IMR-90 (cell line): ENCODE data around the gene GABRB2. TPM values are rescaled to one million over a fixed set of nuclear protein-coding genes. Genes with fewer than 3 reads are reported as not detected.

Source experiments
- ATAC-seq: fragments of 200-7000 bp; cut with Tn5 transposase; 2 replicates; pipeline ENCODE4 v1.9.1; 2020; ENCODE audit warnings: low read depth, mild to moderate bottlenecking, moderate library complexity
- BruUV-seq: library from RNA; stranded (reverse); fragments of 400-500 nt; replicated peaks from 2 replicates; lab custom pipeline; 2021; lab: Mats Ljungman, UMichigan
- CTCF ChIA-PET: fragments of 300-600 bp; formaldehyde crosslinking; extraction: SDS; loops from one replicate; lab custom pipeline; 2021; ENCODE audit warnings: antibody characterized with exemption; lab: Yijun Ruan, JAX
- POLR2A ChIA-PET: fragments of 300-600 bp; sonication (Branson Sonifier 250); formaldehyde crosslinking; loops from one replicate; lab custom pipeline; 2022; ENCODE audit warnings: antibody characterized with exemption; ENCODE audit not compliant: unreplicated experiment; lab: Charles Lee
- DNase-seq: peaks from one replicate; pipeline ENCODE4 v3.0.0; 2013
- H2AFZ ChIP-seq: replicated peaks from 2 replicates; pipeline ENCODE3; 2013; ENCODE audit warnings: low read length, mild to moderate bottlenecking; ENCODE audit not compliant: poor library complexity
- H2AK5ac ChIP-seq: 2 replicates; pipeline ENCODE4 v1.6.1; 2013; ENCODE audit warnings: low read depth, low read length, inconsistent platforms
- H2AK9ac ChIP-seq: replicated peaks from 2 replicates; pipeline ENCODE3; 2013; ENCODE audit warnings: mild to moderate bottlenecking, low read depth, low read length, moderate library complexity; ENCODE audit not compliant: poor library complexity
- H2BK120ac ChIP-seq: 2 replicates; pipeline ENCODE4 v1.6.1; 2013; ENCODE audit warnings: low read depth, low read length, inconsistent platforms
- H2BK15ac ChIP-seq: 3 replicates; pipeline ENCODE4 v1.6.1; 2013; ENCODE audit warnings: low read depth, low read length, inconsistent platforms
- H2BK20ac ChIP-seq: 2 replicates; pipeline ENCODE4 v1.6.1; 2013; ENCODE audit warnings: low read depth, mild to moderate bottlenecking, inconsistent platforms, low read length, moderate library complexity
- H2BK5ac ChIP-seq: 2 replicates; pipeline ENCODE4 v1.6.1; 2013; ENCODE audit warnings: mild to moderate bottlenecking, low read depth, low read length, inconsistent platforms; ENCODE audit not compliant: poor library complexity, severe bottlenecking
- H3K14ac ChIP-seq: replicated peaks from 2 replicates; pipeline ENCODE4 v1.6.1; 2013; ENCODE audit warnings: low read depth, low read length, inconsistent platforms
- H3K18ac ChIP-seq: 2 replicates; pipeline ENCODE4 v1.6.1; 2013; ENCODE audit warnings: low read depth, low read length, control low read depth
- H3K23ac ChIP-seq: 2 replicates; pipeline ENCODE4 v1.6.1; 2013; ENCODE audit warnings: low read depth, low read length, inconsistent platforms
- H3K27ac ChIP-seq: 2 replicates; pipeline ENCODE4 v1.5.1; 2013; ENCODE audit warnings: mild to moderate bottlenecking, control low read depth, low read length; ENCODE audit not compliant: insufficient read depth
- H3K27me3 ChIP-seq: 2 replicates; pipeline ENCODE4 v1.6.1; 2013; ENCODE audit warnings: low read length; ENCODE audit not compliant: control insufficient read depth, insufficient read depth
- H3K36me3 ChIP-seq: 2 replicates; pipeline ENCODE4 v1.6.1; 2013; ENCODE audit warnings: low read length, mixed read lengths; ENCODE audit not compliant: control insufficient read depth, insufficient read depth
- H3K4ac ChIP-seq: 2 replicates; pipeline ENCODE4 v1.6.1; 2013; ENCODE audit warnings: low read depth, low read length, inconsistent platforms
- H3K4me1 ChIP-seq: 2 replicates; pipeline ENCODE4 v1.6.1; 2013; ENCODE audit warnings: low read length, mixed read lengths; ENCODE audit not compliant: control insufficient read depth, insufficient read depth
- H3K4me2 ChIP-seq: 2 replicates; pipeline ENCODE4 v1.6.1; 2013; ENCODE audit warnings: low read depth, mild to moderate bottlenecking, control low read depth, low read length, moderate library complexity
- H3K4me3 ChIP-seq: 2 replicates; pipeline ENCODE4 v1.5.1; 2013; ENCODE audit warnings: low read depth, mild to moderate bottlenecking, control low read depth, low read length, moderate library complexity; ENCODE audit not compliant: insufficient read depth
- H3K56ac ChIP-seq: 2 replicates; pipeline ENCODE4 v1.6.1; 2013; ENCODE audit warnings: low read length, inconsistent platforms; ENCODE audit not compliant: insufficient read depth; ENCODE audit errors: extremely low read depth
- H3K79me1 ChIP-seq, 2 experiments: 2 replicates each; pipeline ENCODE4 v1.6.1; 2013; ENCODE audit warnings: low read length in 2 of 2, inconsistent platforms in 1 of 2, low read depth in 1 of 2
- H3K9ac ChIP-seq: 2 replicates; pipeline ENCODE4 v1.6.1; 2013; ENCODE audit warnings: low read depth, low read length, control low read depth
- H3K9me1 ChIP-seq: 2 replicates; pipeline ENCODE4 v1.6.1; 2013; ENCODE audit warnings: low read length, inconsistent platforms; ENCODE audit not compliant: insufficient read depth
- H3K9me3 ChIP-seq: 2 replicates; pipeline ENCODE4 v1.6.1; 2013; ENCODE audit warnings: low read length; ENCODE audit not compliant: control insufficient read depth, insufficient read depth
- H4K20me1 ChIP-seq: 2 replicates; pipeline ENCODE4 v1.6.1; 2013; ENCODE audit warnings: low read length, inconsistent platforms; ENCODE audit not compliant: insufficient read depth
- H4K5ac ChIP-seq: 2 replicates; pipeline ENCODE4 v1.6.1; 2013; ENCODE audit warnings: mild to moderate bottlenecking, low read depth, low read length, control low read depth
- H4K8ac ChIP-seq, 2 experiments: 2 replicates each; pipeline ENCODE4 v1.6.1; 2013; ENCODE audit warnings: low read depth in 2 of 2, low read length in 2 of 2, control low read depth in 1 of 2, inconsistent platforms in 1 of 2
- H4K91ac ChIP-seq: 2 replicates; pipeline ENCODE4 v1.6.1; 2013; ENCODE audit warnings: low read depth, low read length, inconsistent platforms; ENCODE audit not compliant: insufficient read depth
- BHLHE40 ChIP-seq: fragments of 150-350 bp; IDR thresholded peaks from 2 replicates; pipeline ENCODE4 v1.6.1; 2016; ENCODE audit warnings: mild to moderate bottlenecking, low read depth, low read length
- CEBPB ChIP-seq: IDR thresholded peaks from 2 replicates; pipeline ENCODE4 v1.6.1; 2012; ENCODE audit warnings: low read depth, low read length, improper control_type of control experiment
- CHD1 ChIP-seq: IDR thresholded peaks from 2 replicates; pipeline ENCODE4 v1.6.1; 2012; ENCODE audit warnings: low read depth, low read length, improper control_type of control experiment
- CTCF ChIP-seq: conservative IDR thresholded peaks from 2 replicates; pipeline ENCODE4 v1.5.1; 2012; ENCODE audit warnings: mild to moderate bottlenecking, low read depth, low read length, improper control_type of control experiment
- ELK1 ChIP-seq: fragments of 150-350 bp; IDR thresholded peaks from 2 replicates; pipeline ENCODE4 v1.6.1; 2016; ENCODE audit warnings: low read depth, mild to moderate bottlenecking, low read length, moderate library complexity, borderline replicate concordance
- FOS ChIP-seq: fragments of 150-350 bp; IDR thresholded peaks from 2 replicates; pipeline ENCODE4 v1.6.1; 2016; ENCODE audit warnings: low read depth, low read length
- MAFK ChIP-seq: IDR thresholded peaks from 2 replicates; pipeline ENCODE4 v1.6.1; 2012; ENCODE audit warnings: low read depth, low read length, improper control_type of control experiment
- MAZ ChIP-seq: IDR thresholded peaks from 2 replicates; pipeline ENCODE4 v1.6.1; 2012; ENCODE audit warnings: low read depth, mild to moderate bottlenecking, low read length, improper control_type of control experiment, moderate library complexity, borderline replicate concordance
- MXI1 ChIP-seq: IDR thresholded peaks from 2 replicates; pipeline ENCODE4 v1.6.1; 2012; ENCODE audit warnings: low read depth, mild to moderate bottlenecking, low read length, moderate library complexity, borderline replicate concordance
- NFE2L2 ChIP-seq: fragments of 150-350 bp; IDR thresholded peaks from 2 replicates; pipeline ENCODE4 v1.6.1; 2016; ENCODE audit warnings: low read depth, mild to moderate bottlenecking, low read length
- POLR2A ChIP-seq: IDR thresholded peaks from 2 replicates; pipeline ENCODE4 v1.6.1; 2012; ENCODE audit warnings: mild to moderate bottlenecking, low read depth, low read length
- RAD21 ChIP-seq: IDR thresholded peaks from 2 replicates; pipeline ENCODE4 v1.6.1; 2012; ENCODE audit warnings: low read length, improper control_type of control experiment
- RCOR1 ChIP-seq: IDR thresholded peaks from 2 replicates; pipeline ENCODE4 v1.6.1; 2012; ENCODE audit warnings: mild to moderate bottlenecking, low read length, improper control_type of control experiment; ENCODE audit not compliant: insufficient replicate concordance
- RFX5 ChIP-seq: IDR thresholded peaks from 2 replicates; pipeline ENCODE4 v1.8.0; 2012; ENCODE audit warnings: low read depth, mild to moderate bottlenecking, low read length, moderate library complexity
- SMC3 ChIP-seq: fragments of 150-350 bp; IDR thresholded peaks from 2 replicates; pipeline ENCODE4 v1.6.1; 2016; ENCODE audit warnings: low read depth, mild to moderate bottlenecking, antibody characterized with exemption, low read length, moderate library complexity
- USF2 ChIP-seq: fragments of 150-350 bp; IDR thresholded peaks from 2 replicates; pipeline ENCODE4 v1.6.1; 2017; ENCODE audit warnings: mild to moderate bottlenecking, antibody characterized with exemption, low read length, low read depth
- WGBS, 2 experiments: methylation state at CpG; one replicate each; pipeline versions ENCODE4 v1.1.5 to v1.1.7; 2013; ENCODE audit warnings: missing lambda C conversion rate in 2 of 2; ENCODE audit not compliant: insufficient read length in 1 of 2; ENCODE audit errors: extremely low coverage in 2 of 2; 5-methylcytosine and 5-hydroxymethylcytosine counted together
- dilution Hi-C: fragments of 300-500 bp; cut with HindIII; formaldehyde crosslinking; loops from one replicate; pipeline ENCODE4 v1.14.3; 2018; ENCODE audit warnings: low sequenced_read_pairs; ENCODE audit not compliant: unreplicated experiment
- in situ Hi-C: fragments of 300-500 bp; cut with MboI; formaldehyde crosslinking; loops from 3 replicates; pipeline ENCODE4 v1.14.3; 2019; ENCODE audit warnings: low sequenced_read_pairs, inconsistent platforms, mixed read lengths
- intact Hi-C: fragments of 100-400 bp; cut with micrococcal nuclease; formaldehyde crosslinking; loops from 2 replicates; pipeline ENCODE4 v1.10.0; 2022
- polyA plus RNA-seq, 3 experiments: library from polyadenylated mRNA; depleted of rRNA; stranded (reverse); fragments of >200 nt; gene quantifications; 2 replicates each; pipeline ENCODE4 v1.2.3, GENCODE V29; 2012; ENCODE audit warnings: low replicate concordance in 1 of 3
- total RNA-seq: library from RNA; depleted of rRNA; stranded (reverse); fragments of >200 nt; gene quantifications from 2 replicates; pipeline ENCODE4 v1.2.3, GENCODE V29; 2012

Gene GABRB2
- total and polyA plus RNA-seq, 2 of the 4 experiments (the other 2 are of a cell fraction): not detected

- TF ChIP-seq NFE2L2: no peak
- TF ChIP-seq BHLHE40: no peak
- no peak for TF ChIP-seq RCOR1
- no peak for TF ChIP-seq MXI1
- no peak for TF ChIP-seq FOS
- TF ChIP-seq USF2: no peak
- TF ChIP-seq MAZ: no peak
- no peak for TF ChIP-seq RFX5
- no peak for TF ChIP-seq SMC3
- TF ChIP-seq CEBPB: no peak
- no peak for TF ChIP-seq POLR2A
- no peak for TF ChIP-seq CHD1
- no peak for TF ChIP-seq MAFK
- no peak for TF ChIP-seq RAD21
- no peak for TF ChIP-seq CTCF
- TF ChIP-seq ELK1: no peak
- Histone ChIP-seq H4K5ac (no peak overlapping the region), H3K56ac (no peak overlapping the region), H3K9ac (no peak overlapping the region), H3K79me1 (no peaks in the 10 kb centered on the region), H2AFZ (no peak overlapping the region), H2AK5ac (no peak overlapping the region), H3K18ac (no peak overlapping the region), H2BK5ac (no peak overlapping the region), H3K36me3 (no peaks in the 10 kb centered on the region), H2BK20ac (no peak overlapping the region), H3K9me1 (no peaks in the 10 kb centered on the region), H3K27ac (no peak overlapping the region), H3K4ac (no peak overlapping the region), H3K9me3 (no peaks in the 10 kb centered on the region), H3K27me3 (no peaks in the 10 kb centered on the region; the same call in 1 of the 2 replicates), H2AK9ac (no peak overlapping the region), H3K4me1 (no peaks in the 10 kb centered on the region), H3K23ac (no peak overlapping the region), H2BK15ac (no peak overlapping the region), H4K20me1 (no peaks in the 10 kb centered on the region), H4K91ac (no peak overlapping the region), H3K4me2 (no peak overlapping the region), H2BK120ac (no peak overlapping the region), H4K8ac (no peak overlapping the region), H3K14ac (no peak overlapping the region), H3K4me3 (no peak overlapping the region)
- in situ Hi-C loops (no loop called here), dilution Hi-C loops (no loop called here), intact Hi-C loops (loop anchor here (10.0 kb wide), 1 partner anchor 1111 kb away; no protein-coding TSS in a partner anchor)
- no CpG with 5 or more reads among the region's 8 CpGs for WGBS, 2 experiments
- BruUV-seq: no TSS peak
- ChIA-PET CTCF (no interaction called here), POLR2A (no interaction called here)
- no peak for DNase-seq
- ATAC-seq: no peak
Measured at GRCh38 chr5:161545344-161546094, 1.0 kb downstream of the GABRB2 start.
